ENCODE data around the gene POT1.

Gene POT1

GRCh38 chr7:124909808-124910207 lies 19.8 kb downstream of the POT1 start:
- DNase-seq (ENCODE audit: low read depth in 2 of 2): no peak

GRCh38 chr7:124908259-124908658 lies 21.4 kb downstream of the POT1 start:
- no peak for DNase-seq (ENCODE audit: low read depth in 2 of 2)

- DNase-seq (ENCODE audit: low read depth in 2 of 2): no peak
These were observed 22.1 kb downstream of the POT1 start for GRCh38 chr7:124907490-124907889.

- no peak for DNase-seq (ENCODE audit: low read depth in 2 of 2)
These were observed 31.1 kb downstream of the POT1 start for GRCh38 chr7:124898531-124898930.

GRCh38 chr7:124896001-124896400 lies 33.6 kb downstream of the POT1 start:
- DNase-seq (ENCODE audit: low read depth in 2 of 2): no peak

GRCh38 chr7:124893140-124893827 lies 36.3 kb downstream of the POT1 start:
- DNase-seq (ENCODE audit: low read depth in 2 of 2): no peak

- no peak for DNase-seq (ENCODE audit: low read depth in 2 of 2)
These were observed 42.4 kb downstream of the POT1 start for GRCh38 chr7:124887247-124887646.

GRCh38 chr7:124881981-124882380 lies 47.6 kb downstream of the POT1 start:
- DNase-seq (ENCODE audit: low read depth in 2 of 2): no peak

- DNase-seq (ENCODE audit: low read depth in 2 of 2): no peak
These were observed 49.9 kb downstream of the POT1 start for GRCh38 chr7:124879771-124880170.

- DNase-seq (ENCODE audit: low read depth in 2 of 2): no peak
These were observed 50.5 kb downstream of the POT1 start for GRCh38 chr7:124879103-124879502.

GRCh38 chr7:124874644-124875163 lies 54.9 kb downstream of the POT1 start:
- no peak for DNase-seq (ENCODE audit: low read depth in 2 of 2)

- DNase-seq (ENCODE audit: low read depth in 2 of 2): no peak
These were observed 71.9 kb downstream of the POT1 start for GRCh38 chr7:124857672-124858235.

GRCh38 chr7:124856299-124856888 lies 73.2 kb downstream of the POT1 start:
- DNase-seq (ENCODE audit: low read depth in 2 of 2): no peak

- DNase-seq (ENCODE audit: low read depth in 2 of 2): no peak
These were observed 86.3 kb downstream of the POT1 start for GRCh38 chr7:124843336-124843735.

GRCh38 chr7:124840435-124840834 lies 89.2 kb downstream of the POT1 start:
- DNase-seq (ENCODE audit: low read depth in 2 of 2): no peak

- no peak for DNase-seq (ENCODE audit: low read depth in 2 of 2)
These were observed 89.9 kb downstream of the POT1 start for GRCh38 chr7:124839687-124840086.

GRCh38 chr7:124836173-124836572 lies 93.5 kb downstream of the POT1 start:
- no peak for DNase-seq (ENCODE audit: low read depth in 2 of 2)

- DNase-seq (ENCODE audit: low read depth in 2 of 2): no peak
These were observed 110.8 kb downstream of the POT1 start for GRCh38 chr7:124818807-124819206.

GRCh38 chr7:124813994-124814798 lies 115.4 kb downstream of the POT1 start:
- DNase-seq (ENCODE audit: low read depth in 2 of 2): no peak

GRCh38 chr7:124812764-124813163 lies 116.9 kb downstream of the POT1 start:
- DNase-seq (ENCODE audit: low read depth in 2 of 2): no peak

- no peak for DNase-seq (ENCODE audit: low read depth in 2 of 2)
These were observed 118.3 kb downstream of the POT1 start for GRCh38 chr7:124811341-124811740.

GRCh38 chr7:124810605-124811004 lies 119.0 kb downstream of the POT1 start:
- no peak for DNase-seq (ENCODE audit: low read depth in 2 of 2)

Data from stimulated activated CD8-positive, alpha-beta memory T cell treated with anti-CD3 and anti-CD28 coated beads, Interleukin-15, amount 100 ng/mL, for 4 hours (primary cell).